Measurements from ENCODE around the gene PAIP2.
A peak's percentile ranks its signal among the peaks of the same experiment; 100 is the strongest.

Gene PAIP2

DNA sequence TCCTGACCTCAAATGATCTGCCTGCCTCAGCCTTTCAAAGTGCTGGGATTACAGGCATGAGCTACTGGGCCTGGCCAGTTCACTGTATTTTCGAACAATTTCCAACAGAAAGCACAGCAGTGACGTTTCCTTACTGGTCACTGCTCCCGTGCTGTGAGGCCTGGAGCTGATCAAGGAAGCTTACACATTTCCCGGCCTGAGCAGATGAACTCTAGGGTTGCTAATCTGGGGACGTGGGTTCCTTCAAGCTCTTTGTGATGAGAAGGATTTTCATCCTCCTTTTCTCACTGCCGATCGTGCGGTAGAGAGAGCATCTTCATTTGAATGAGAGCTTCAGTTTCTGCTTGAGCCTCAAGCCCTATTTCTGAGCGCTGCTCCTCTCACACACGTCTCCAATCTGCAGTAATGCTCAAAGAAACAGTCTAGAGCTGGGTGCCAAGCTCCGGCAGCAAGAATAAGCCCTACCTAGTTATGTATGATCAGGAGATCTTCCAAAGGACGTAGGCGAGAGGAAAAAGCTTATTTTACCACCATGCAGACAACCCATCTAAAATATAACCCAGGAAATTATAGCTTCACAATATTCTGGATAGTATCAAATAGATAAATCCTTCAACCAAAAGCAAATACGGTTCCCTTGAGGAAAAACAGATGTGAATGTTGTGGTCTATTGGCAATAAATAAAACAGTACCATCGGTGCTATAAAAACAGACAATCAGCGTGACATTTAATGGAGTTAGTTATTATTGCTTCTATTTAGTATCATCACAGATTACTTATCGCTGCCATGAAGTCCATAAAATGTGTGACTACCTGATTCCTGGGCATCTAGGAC, 69.6 kb downstream of the PAIP2 start:
- DNase-seq (ENCODE audit: low spot score): no peak

DNA sequence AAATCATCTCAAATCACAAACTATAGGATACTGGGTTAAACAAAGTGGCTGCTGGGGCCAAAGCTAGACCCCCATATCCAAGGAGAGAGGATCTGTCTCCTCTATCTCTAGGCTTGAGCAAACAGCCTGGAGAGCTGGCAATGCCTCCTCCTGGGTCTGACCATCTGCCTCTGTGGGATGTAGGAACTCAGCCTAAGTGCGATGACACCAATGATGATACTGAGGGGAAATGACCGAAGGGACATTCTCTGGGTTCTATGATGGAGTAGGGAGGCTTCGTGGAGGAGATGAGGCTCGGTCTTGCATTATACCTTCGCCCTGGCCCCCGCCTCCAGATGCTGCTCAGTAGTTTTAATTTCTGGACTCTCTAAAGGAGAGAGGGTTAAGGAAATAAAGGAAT, 71.5 kb downstream of the PAIP2 start:
- DNase-seq (ENCODE audit: low spot score): no peak

DNA sequence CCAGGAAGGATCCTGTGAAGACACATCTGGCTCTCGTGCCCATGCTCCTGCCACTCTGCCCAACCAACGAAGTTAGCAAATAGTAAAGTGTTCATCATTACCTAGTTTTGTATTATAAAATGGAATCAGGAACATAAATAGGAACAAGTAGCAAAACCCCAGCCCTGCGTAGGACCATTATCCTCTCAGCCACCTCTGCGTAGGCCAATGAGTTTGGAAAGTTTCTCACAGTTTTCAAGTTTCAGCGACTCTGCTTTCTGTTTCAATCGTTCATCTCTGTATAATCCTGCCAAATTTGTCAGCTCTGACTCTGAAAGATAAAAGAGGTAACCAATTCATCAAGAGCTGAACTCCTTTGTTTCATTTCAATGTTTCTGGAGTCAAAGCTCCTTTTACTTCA, 72.3 kb downstream of the PAIP2 start:
- no peak for DNase-seq (ENCODE audit: low spot score)

DNA sequence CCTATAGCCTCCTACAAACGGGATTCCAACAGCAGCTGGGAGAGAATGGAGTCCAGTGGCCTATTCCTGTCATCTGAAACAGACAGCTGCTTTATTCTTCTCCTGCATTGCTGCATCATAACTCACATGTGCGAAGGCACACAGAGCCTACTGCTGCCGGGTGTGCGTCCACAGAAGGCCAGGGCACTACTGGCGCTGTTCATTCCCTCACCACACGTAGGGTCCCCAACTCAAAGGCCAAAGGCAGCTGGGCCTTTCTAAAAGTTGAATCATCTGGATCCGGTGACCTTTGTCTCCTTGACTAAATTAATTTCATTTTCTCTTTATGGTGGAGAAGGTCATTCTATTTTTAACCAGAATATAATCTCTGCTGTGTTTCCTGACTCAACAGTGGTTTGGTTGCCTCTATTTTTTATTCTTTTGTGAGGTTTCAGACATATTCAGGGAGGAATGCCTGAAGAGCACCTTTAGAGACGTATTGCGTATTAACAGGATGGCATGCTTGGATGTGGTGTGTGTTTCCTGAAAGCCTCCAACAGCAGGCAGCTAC, 73.0 kb downstream of the PAIP2 start:
- DNase-seq (ENCODE audit: low spot score): peak; percentile 64

DNA sequence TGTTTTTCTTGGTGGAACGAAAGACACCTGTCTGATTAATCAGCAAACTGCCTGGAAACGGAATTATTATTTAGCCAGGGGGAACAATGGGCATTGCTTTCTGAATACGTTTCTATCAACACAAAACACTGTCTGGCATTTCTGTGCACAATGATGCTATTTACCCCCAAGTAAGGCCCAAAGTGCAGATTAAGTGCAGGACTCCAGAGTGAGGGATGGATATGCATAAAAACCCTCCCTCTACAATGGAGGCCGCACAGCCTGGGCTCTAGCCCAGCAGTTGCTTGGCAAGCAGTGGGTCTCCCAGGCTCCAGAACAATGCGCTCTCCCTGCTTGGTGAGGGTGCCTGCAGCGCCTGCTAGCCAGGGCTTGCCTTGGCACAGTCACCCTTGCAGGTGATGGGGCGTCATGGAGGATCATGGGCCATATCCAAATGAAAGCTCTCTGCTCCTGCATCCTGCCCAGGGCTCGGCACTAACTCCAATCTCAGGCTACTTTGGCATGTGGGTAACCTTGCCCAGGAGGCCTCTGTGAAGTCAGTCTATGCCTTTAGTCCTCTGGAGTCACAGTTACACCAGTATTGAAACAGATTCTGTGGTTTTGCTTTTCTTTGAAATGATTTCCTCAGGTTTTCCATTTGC, 73.7 kb downstream of the PAIP2 start:
- DNase-seq (ENCODE audit: low spot score): peak; percentile 96

DNA sequence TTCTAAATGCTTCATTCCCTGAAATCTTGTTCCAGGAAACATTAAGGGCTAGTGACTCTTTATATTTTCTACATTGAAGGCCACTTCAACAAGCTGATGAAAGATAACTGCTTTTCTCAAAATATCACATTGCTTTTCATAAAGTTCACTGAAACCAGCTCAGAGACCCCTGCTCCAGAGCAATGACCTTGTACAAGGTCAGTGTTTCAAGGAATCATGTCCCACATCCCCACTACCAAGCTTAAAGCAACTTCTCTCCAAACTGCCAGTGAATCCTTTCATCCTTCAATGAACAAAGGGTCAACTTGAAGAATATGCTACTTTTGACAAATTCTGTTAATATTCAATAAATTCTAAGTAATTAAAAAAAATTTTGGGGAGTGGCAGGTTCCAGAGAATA, 74.2 kb downstream of the PAIP2 start:
- DNase-seq (ENCODE audit: low spot score): no peak

DNA sequence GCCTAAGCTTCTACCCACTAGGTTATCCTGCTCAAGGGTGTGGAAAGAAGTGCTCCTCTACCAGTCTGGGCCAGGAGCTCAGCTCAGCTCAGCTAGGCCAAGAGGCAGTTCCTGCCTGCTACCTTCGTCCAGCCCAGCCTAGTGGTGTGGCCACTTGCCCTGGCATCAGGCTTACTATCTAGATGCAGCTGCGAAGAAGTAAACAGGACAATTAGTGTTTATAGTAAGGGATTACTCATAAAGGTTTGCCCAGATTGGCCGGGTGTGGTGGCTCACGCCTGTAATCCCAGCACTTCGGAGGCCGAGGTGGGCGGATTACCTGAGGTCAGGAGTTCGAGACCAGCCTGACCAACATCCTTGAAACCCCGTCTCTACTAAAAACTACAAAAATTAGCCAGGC, 75.0 kb downstream of the PAIP2 start:
- no peak for DNase-seq (ENCODE audit: low spot score)

DNA sequence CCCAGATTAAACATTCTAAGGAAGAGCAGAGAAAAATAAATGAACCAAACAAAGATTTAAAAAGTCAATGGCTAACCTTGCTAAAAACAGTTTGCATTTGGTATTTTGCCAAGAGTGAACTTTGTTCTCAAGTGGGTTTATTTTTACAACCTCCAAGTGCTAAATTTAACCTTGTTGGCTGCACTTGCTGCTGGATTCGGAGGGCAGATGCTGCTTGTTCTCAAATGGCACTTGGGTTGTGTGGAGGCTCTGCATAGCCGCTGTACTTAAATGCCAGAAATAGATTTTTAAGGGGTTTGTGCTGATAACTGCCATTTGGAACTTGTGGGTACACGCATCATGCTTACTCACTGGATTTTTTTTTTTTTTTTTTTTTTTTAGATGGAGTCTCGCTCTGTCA, 75.6 kb downstream of the PAIP2 start:
- peak; percentile 51 for DNase-seq (ENCODE audit: low spot score)

DNA sequence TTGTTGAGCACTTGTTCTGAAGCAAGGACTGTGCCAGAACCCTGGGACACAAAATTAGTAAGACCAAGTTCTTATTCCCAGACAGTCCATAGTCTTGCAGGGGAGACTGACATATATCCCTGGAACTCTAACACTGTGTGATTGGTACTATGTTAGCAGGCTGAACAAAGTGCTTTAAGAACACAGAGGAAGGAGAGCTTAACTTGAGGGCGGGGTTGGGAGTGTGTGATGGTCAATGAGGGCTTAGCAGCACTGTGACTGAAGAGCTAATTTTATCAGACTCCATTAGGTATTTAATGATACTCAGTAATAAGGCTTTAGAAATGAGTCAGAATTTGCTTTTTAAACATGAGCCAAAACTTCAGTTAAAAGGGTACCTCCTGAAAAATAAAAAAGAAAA, 77.1 kb downstream of the PAIP2 start:
- no peak for DNase-seq (ENCODE audit: low spot score)

Data from pons (tissue), 1 donor.